ENCODE results near the gene TMEM208. TPM values are rescaled to one million over a fixed set of nuclear protein-coding genes. Genes with fewer than 3 reads are reported as not detected.

Gene TMEM208
- total and polyA plus RNA-seq, 2 of the 8 experiments (the other 6 are each of a cell fraction or from before 2014, with no cell fraction given) = 37.7 to 100.0 TPM

- Histone ChIP-seq H3K9ac (replicated peaks in 1 of 4; ENCODE audit: extremely low read depth in 1 of 4, low read depth in 3 of 4, low read length in 3 of 4) (peak overlapping the region in 1 of 4 experiments; percentile 43; a peak in 2 of 7 replicates), H2BK12ac (ENCODE audit: low read depth, low read length) (no peak overlapping the region), H4K8ac (ENCODE audit: extremely low read depth, insufficient read depth, low read length) (peak overlapping the region; percentile 89), H3K4me2 (ENCODE audit: insufficient read depth in 1 of 2, low read depth in 2 of 2, low read length in 2 of 2) (peak overlapping the region; percentile 61 to 99), H3K4ac (replicated peaks; ENCODE audit: insufficient read length, low read depth, low read length) (peak overlapping the region; percentile 91), H3K56ac (replicated peaks; ENCODE audit: insufficient read length, low read depth, low read length) (peak overlapping the region; percentile 10), H3K79me1 (ENCODE audit: low read depth, low read length) (no peaks in the 10 kb centered on the region), H3K27me3 (replicated peaks in 1 of 4; ENCODE audit: control insufficient read depth in 3 of 4, extremely low read depth in 1 of 4, insufficient read depth in 3 of 4, low read length in 3 of 4) (no peaks in the 10 kb centered on the region), H3K14ac (ENCODE audit: insufficient read length) (no peak overlapping the region), H3K23ac (ENCODE audit: insufficient read length) (no peak overlapping the region), H2BK5ac (ENCODE audit: low read depth, low read length) (peak overlapping the region; percentile 35; the same call in 1 of the 2 replicates), H4K5ac (ENCODE audit: insufficient read length, low read depth, low read length) (no peak overlapping the region), H2BK120ac (replicated peaks; ENCODE audit: low read depth, low read length) (no peak overlapping the region), H2AFZ (ENCODE audit: low read length) (peak overlapping the region; percentile 91; the same call in 1 of the 2 replicates), H3K4me1 (replicated peaks in 1 of 4; ENCODE audit: control insufficient read depth in 3 of 4, insufficient read depth in 4 of 4, low read length in 3 of 4) (peaks cover 0 to 12% (median 8%) of the 10 kb centered on the region in 4 experiments; a peak in 4 of 7 replicates), H3K4me3 (ENCODE audit: extremely low read depth in 1 of 4, insufficient read depth in 2 of 4, low read depth in 3 of 4, low read length in 4 of 4) (peak overlapping the region; percentile 40 to 75 (median 50)), H3K79me2 (ENCODE audit: control insufficient read depth in 1 of 2, insufficient read depth in 2 of 2, low read length in 2 of 2) (no peaks in the 10 kb centered on the region), H3K27ac (ENCODE audit: low read depth, low read length) (no peak overlapping the region), H3K9me3 (ENCODE audit: insufficient read depth in 2 of 2, low read depth in 1 of 2, low read length in 1 of 2) (no peaks in the 10 kb centered on the region), H3K36me3 (ENCODE audit: control insufficient read depth in 2 of 4, insufficient read depth in 4 of 4, low read length in 3 of 4) (peaks cover 18 to 32% (median 30%) of the 10 kb centered on the region in 4 experiments), H2BK15ac (ENCODE audit: low read length) (no peak overlapping the region), H4K20me1 (replicated peaks in 1 of 2; ENCODE audit: control insufficient read depth in 1 of 2, insufficient read depth in 2 of 2, low read length in 2 of 2) (peaks cover 1 to 17% of the 10 kb centered on the region in 2 experiments), H4K91ac (replicated peaks; ENCODE audit: insufficient read length, low read length) (no peak overlapping the region), H3K18ac (ENCODE audit: extremely low read depth, low read length) (peak overlapping the region; percentile 83), H2AK5ac (ENCODE audit: low read depth, low read length) (no peak overlapping the region), H2BK20ac (ENCODE audit: low read length) (no peak overlapping the region), H3K23me2 (ENCODE audit: low read depth, low read length) (peaks cover 6% of the 10 kb centered on the region; the same call in 1 of the 2 replicates)
- CTCF ChIA-PET (ENCODE audit: partially characterized antibody) = interaction anchor here (0.7 to 8.7 kb wide), 22 partner anchors 12 to 248 kb away, joined by 3 to 111 read pairs (median 4); partner anchors contain the start of genes EXOC3L1, MATCAP1, NOL3 and TMEM208
- no peak for TF ChIP-seq POLR2A (IDR thresholded peaks at IDR 0.05; ENCODE audit: control extremely low read depth in 1 of 2, low read depth in 2 of 2, low read length in 2 of 2)
- TF ChIP-seq EGR1 (IDR thresholded peaks at IDR 0.05; ENCODE audit: borderline replicate concordance, low read depth, low read length) = no peak
- TF ChIP-seq CREB1 (IDR thresholded peaks at IDR 0.05) = no peak
- 0 out of 2 replicates have a peak, but pooled peaks have one; percentile 3 for TF ChIP-seq PHF8 (conservative IDR thresholded peaks at IDR 0.05; ENCODE audit: low read depth, low read length)
- TF ChIP-seq CTCF (IDR thresholded peaks at IDR 0.05; ENCODE audit: control extremely low read depth in 1 of 3, insufficient read depth in 1 of 3, low read depth in 1 of 3, low read length in 3 of 3) = peak; percentile 44 to 80 (median 47); a peak in 3 of 4 replicates
- no peak for TF ChIP-seq ATF3 (IDR thresholded peaks at IDR 0.05; ENCODE audit: insufficient read depth, low read depth, low read length)
- peak in 1 of 2 experiments; percentile 8; a peak in 1 of 4 replicates for TF ChIP-seq SIN3A (conservative IDR thresholded peaks at IDR 0.05 in 1 of 2, IDR thresholded peaks at IDR 0.05 in 1 of 2; ENCODE audit: low read depth in 1 of 2, low read length in 2 of 2)
- TF ChIP-seq MAX (IDR thresholded peaks at IDR 0.05) = no peak
- FAIRE-seq (no peak), DNase-seq (ENCODE audit: low read depth in 1 of 2, low spot score in 2 of 2) (peak in 1 of 2 experiments; percentile 79)
- POLR2A ChIA-PET (ENCODE audit: partially characterized antibody) = interaction anchor here (0.6 to 2.0 kb wide), 7 partner anchors 9 to 74 kb away, joined by 3 to 7 read pairs (median 3); partner anchors contain the start of genes EXOC3L1 and TMEM208
- WGBS, 2 experiments (ENCODE audit: extremely low coverage in 1 of 2, insufficient coverage in 1 of 2, insufficient read length in 1 of 2, insufficient replicate concordance in 2 of 2, low coverage in 1 of 2, low lambda C conversion rate in 2 of 2, missing lambda C conversion rate in 1 of 2) = 4% methylated on average over 12 of the region's 22 CpGs; no CpG with 5 or more reads in 1 of the 2 experiments
Measured at GRCh38 chr16:67199808-67200198, 27.1 kb upstream of the TMEM208 start.
